K562 (cell line): ENCODE results near the gene ZNF324B. TPM values are rescaled to one million over a fixed set of nuclear protein-coding genes. Genes with fewer than 3 reads are reported as not detected.

Source experiments
- ATAC-seq: fragments of 200-7000 bp; cut with Tn5 transposase; 3 replicates; pipeline ENCODE4 v1.9.1; 2020; ENCODE audit warnings: moderate library complexity
- BruUV-seq: library from RNA; stranded (reverse); fragments of 400-500 nt; replicated peaks from 2 replicates; lab custom pipeline; 2021; lab: Mats Ljungman, UMichigan
- CTCF ChIA-PET: fragments of 300-600 bp; formaldehyde crosslinking; extraction: SDS; loops from one replicate; lab custom pipeline; 2021; ENCODE audit warnings: low intra/inter-chr PET ratio; lab: Yijun Ruan, JAX
- POLR2A ChIA-PET: fragments of 300-600, 350-650 bp; sonication (Branson Sonifier 250); formaldehyde crosslinking; extraction: SDS; loops from one replicate; lab custom pipeline; 2021; ENCODE audit warnings: antibody characterized with exemption, inconsistent platforms; lab: Yijun Ruan, JAX
- DNase-seq, 4 experiments: peaks; one replicate each; pipeline versions ENCODE4 v3.0.0 to v3.0.0-alpha.2; 2011 to 2018; ENCODE audit warnings: low spot score in 3 of 4, mixed read lengths in 3 of 4; ENCODE audit errors: extremely low read depth in 1 of 4
- FAIRE-seq: peaks from 2 replicates; lab custom pipeline; 2011; peaks lifted over from hg19 to GRCh38; lab: Jason Lieb, UNC
- H2AFZ ChIP-seq: 2 replicates; pipeline ENCODE4 v1.6.0; 2011; ENCODE audit warnings: low read depth, low read length, control low read depth, inconsistent platforms
- H3K27ac ChIP-seq: fragments of 200-600 bp; 3 replicates; pipeline ENCODE4 v1.8.0; 2011; ENCODE audit warnings: low read depth, mild to moderate bottlenecking, control low read depth, inconsistent platforms, low read length, moderate library complexity, mixed read lengths; ENCODE audit errors: extremely low read depth
- H3K27me3 ChIP-seq, 2 experiments: fragments of 300-600 bp in 1 of 2; 2 replicates in 1 of 2; 3 replicates in 1 of 2; pipeline versions ENCODE4 v1.6.0 to v1.8.0; 2011; ENCODE audit warnings: inconsistent platforms in 2 of 2, low read length in 2 of 2, mild to moderate bottlenecking in 1 of 2, mixed read lengths in 1 of 2, moderate library complexity in 1 of 2; ENCODE audit not compliant: control insufficient read depth in 2 of 2, insufficient read depth in 2 of 2
- H3K36me3 ChIP-seq: fragments of 300-600 bp; 3 replicates; pipeline ENCODE4 v1.8.0; 2011; ENCODE audit warnings: mild to moderate bottlenecking, low read length, inconsistent platforms; ENCODE audit not compliant: control insufficient read depth, insufficient read depth
- H3K4me1 ChIP-seq, 2 experiments: fragments of 200-600 bp in 1 of 2; replicated peaks in 1 of 2; 2 replicates in 1 of 2; 3 replicates in 1 of 2; pipeline versions ENCODE4 v1.5.1 to v1.8.0; 2011; ENCODE audit warnings: inconsistent platforms in 2 of 2, low read length in 2 of 2, mild to moderate bottlenecking in 1 of 2, mixed read lengths in 1 of 2, moderate library complexity in 1 of 2; ENCODE audit not compliant: control insufficient read depth in 2 of 2, insufficient read depth in 2 of 2
- H3K4me2 ChIP-seq: 2 replicates; pipeline ENCODE4 v1.6.1; 2011; ENCODE audit warnings: low read length, control low read depth, inconsistent platforms, mixed read lengths; ENCODE audit not compliant: insufficient read depth
- H3K4me3 ChIP-seq: fragments of 200-600 bp; sonication (generic), shearing (Covaris generic); 2 replicates; pipeline ENCODE4 v1.5.1; 2016; ENCODE audit warnings: control low read depth, inconsistent platforms
- H3K79me2 ChIP-seq: fragments of 200-600 bp; 3 replicates; pipeline ENCODE4 v1.8.0; 2011; ENCODE audit warnings: low read length, inconsistent platforms; ENCODE audit not compliant: control insufficient read depth, insufficient read depth
- H3K9ac ChIP-seq, 2 experiments: 2 replicates each; pipeline versions ENCODE4 v1.6.0 to v1.6.1; 2011; ENCODE audit warnings: low read depth in 2 of 2, low read length in 2 of 2, control low read depth in 1 of 2, inconsistent platforms in 1 of 2, mild to moderate bottlenecking in 1 of 2, mixed read lengths in 1 of 2; ENCODE audit not compliant: insufficient read depth in 1 of 2
- H3K9me1 ChIP-seq: one replicate; pipeline ENCODE4 v1.6.0; 2011; ENCODE audit warnings: inconsistent platforms, mild to moderate bottlenecking, low read length, moderate library complexity; ENCODE audit not compliant: control insufficient read depth, insufficient read depth
- H3K9me3 ChIP-seq: replicated peaks from 2 replicates; pipeline ENCODE4 v1.5.1; 2011; ENCODE audit warnings: low read depth, low read length, inconsistent platforms; ENCODE audit not compliant: control insufficient read depth, insufficient read depth
- H4K20me1 ChIP-seq: replicated peaks from 2 replicates; pipeline ENCODE4 v1.6.1; 2011; ENCODE audit warnings: low read length, inconsistent platforms, mixed read lengths; ENCODE audit not compliant: control insufficient read depth, insufficient read depth
- IRF2 ChIP-seq: sonication (generic); formaldehyde crosslinking; IDR thresholded peaks from 2 replicates; pipeline ENCODE4 v1.8.1; 2022; ENCODE audit warnings: mild to moderate bottlenecking, missing genetic modification reagents
- MAZ ChIP-seq, 2 experiments: fragments of 450-650 bp in 1 of 2; sonication (generic) in 1 of 2; formaldehyde crosslinking; IDR thresholded peaks in 1 of 2; conservative IDR thresholded peaks in 1 of 2; 2 replicates each; pipeline versions ENCODE4 v1.4.0 to v1.5.0; 2020; ENCODE audit warnings: mild to moderate bottlenecking in 1 of 2, missing genetic modification reagents in 1 of 2
- NR1H2 ChIP-seq: sonication (generic); formaldehyde crosslinking; IDR thresholded peaks from 2 replicates; pipeline ENCODE4 v1.4.0; 2020; ENCODE audit warnings: mild to moderate bottlenecking, missing genetic modification reagents
- NR2C2 ChIP-seq, 2 experiments: fragments of 200-800 bp in 1 of 2; sonication (Bioruptor generic) in 1 of 2; sonication (generic) in 1 of 2; formaldehyde crosslinking in 1 of 2; IDR thresholded peaks; 2 replicates each; pipeline versions ENCODE4 v1.6.1 to v1.8.0; 2016 to 2022; ENCODE audit warnings: mild to moderate bottlenecking in 1 of 2, missing compliant biosample characterization in 1 of 2, missing genetic modification characterization in 1 of 2, missing genetic modification reagents in 1 of 2
- POLR2G ChIP-seq: fragments of 200-400 bp; formaldehyde crosslinking; IDR thresholded peaks from 2 replicates; pipeline ENCODE4 v1.6.1; 2017; ENCODE audit warnings: low read depth, mild to moderate bottlenecking, antibody characterized with exemption, low read length, moderate library complexity
- SOX6 ChIP-seq: fragments of 450-650 bp; IDR thresholded peaks from 2 replicates; pipeline ENCODE4 v1.6.1; 2014; ENCODE audit warnings: mild to moderate bottlenecking
- WGBS: fragments of 100-300 bp; shearing (Covaris generic); methylation state at CpG from one replicate; pipeline ENCODE4 v1.1.6; 2016; ENCODE audit warnings: low coverage, mixed read lengths; ENCODE audit not compliant: insufficient coverage; ENCODE audit errors: missing lambda C conversion rate; 5-methylcytosine and 5-hydroxymethylcytosine counted together
- in situ Hi-C: fragments of 300-500 bp; cut with MboI; formaldehyde crosslinking; loops from 4 replicates; pipeline ENCODE4 v1.15.0; 2018; ENCODE audit warnings: inconsistent platforms, mixed read lengths
- intact Hi-C: fragments of 100-400 bp; cut with micrococcal nuclease; formaldehyde crosslinking; loops from 2 replicates; pipeline ENCODE4 v1.14.2; 2022
- polyA plus RNA-seq, 8 experiments: library from polyadenylated mRNA; depleted of rRNA in 4 of 8; stranded (reverse) in 5 of 8; unstranded in 3 of 8; fragments of >200 nt; fragmentation: Nextera tagmentation in 2 of 8; fragmentation: Illumina TruSeq in 1 of 8; extraction: Ambion mirVana in 2 of 8; extraction: Trizol in 1 of 8; gene quantifications; 2 replicates each; pipeline versions ENCODE4 v1.2.1 to v1.2.3, GENCODE V29; 2011 to 2014; ENCODE audit warnings: inconsistent platforms in 1 of 8, missing spikeins in 1 of 8
- total RNA-seq, 7 experiments: library from RNA; depleted of rRNA in 6 of 7; stranded (reverse); fragments of >200 nt in 6 of 7; fragmentation: Illumina TruSeq in 2 of 7; extraction: Trizol in 2 of 7; gene quantifications; 2 replicates each; pipeline versions ENCODE4 v1.2.1 to v1.2.3, GENCODE V29; 2011 to 2021; ENCODE audit warnings: low replicate concordance in 1 of 7
- TF ChIP-seq, protein P1 (sequence below): fragments of 450-650 bp; IDR thresholded peaks from 2 replicates; pipeline ENCODE4 v1.6.1; 2016; ENCODE audit warnings: borderline replicate concordance
- TF ChIP-seq, protein P2 (sequence below): fragments of 200-800 bp; sonication (Bioruptor generic); IDR thresholded peaks from 2 replicates; pipeline ENCODE4 v1.6.1; 2017; ENCODE audit warnings: missing genetic modification characterization, missing compliant biosample characterization
- TF ChIP-seq, protein P3 (sequence below): fragments of 450-650 bp; IDR thresholded peaks from 2 replicates; pipeline ENCODE4 v1.6.1; 2016; ENCODE audit warnings: mild to moderate bottlenecking
- TF ChIP-seq, protein P4 (sequence below), 3 experiments: IDR thresholded peaks in 2 of 3; conservative IDR thresholded peaks in 1 of 3; 2 replicates each; pipeline ENCODE4 v1.5.1; 2011 to 2012; ENCODE audit warnings: low read length in 3 of 3, mild to moderate bottlenecking in 3 of 3, control low read depth in 2 of 3, improper control_type of control experiment in 1 of 3, inconsistent platforms in 1 of 3, low read depth in 1 of 3, mixed read lengths in 1 of 3, moderate library complexity in 1 of 3; ENCODE audit not compliant: insufficient read depth in 2 of 3

Gene ZNF324B
- total and polyA plus RNA-seq, 9 of the 15 experiments (the other 6 are each of a cell fraction or from before 2014, with no cell fraction given) = 0.20 to 13.5 (median 5.7) TPM

DNA sequence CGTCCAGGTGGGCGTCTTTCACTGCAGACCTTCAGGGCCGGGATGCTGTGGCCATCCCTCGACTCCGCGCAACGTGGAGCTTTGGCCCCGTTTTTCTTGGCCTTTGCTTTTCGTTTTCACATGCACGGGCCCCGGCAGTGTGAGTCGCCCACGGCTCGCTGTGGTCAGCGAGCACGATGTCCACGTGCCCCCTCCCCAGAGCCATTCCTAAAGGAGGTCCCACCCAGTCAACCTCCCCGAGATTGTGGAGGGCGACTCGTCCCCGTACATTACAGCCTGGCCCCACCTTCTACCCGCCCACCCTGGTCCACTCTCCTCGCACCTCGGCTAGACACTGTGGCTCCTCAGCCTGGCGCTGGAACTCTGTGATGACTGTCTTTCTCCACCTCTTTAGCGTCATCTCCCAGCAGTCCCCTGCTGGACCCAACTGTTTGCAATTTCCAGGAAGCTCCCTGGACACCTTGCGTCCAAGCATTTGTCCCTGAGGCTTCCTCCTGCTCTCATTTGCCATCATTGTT lies 25.1 kb downstream of the ZNF324B start (continued):
- TF ChIP-seq MAZ (CRISPR knock-in tag; conservative IDR thresholded peaks at IDR 0.05 in 1 of 2, IDR thresholded peaks at IDR 0.05 in 1 of 2) (no peak), NR1H2 (CRISPR knock-in tag) (no peak; the same call in 1 of the 2 replicates), SOX6 (no peak)
- TF ChIP-seq, protein P1, sequence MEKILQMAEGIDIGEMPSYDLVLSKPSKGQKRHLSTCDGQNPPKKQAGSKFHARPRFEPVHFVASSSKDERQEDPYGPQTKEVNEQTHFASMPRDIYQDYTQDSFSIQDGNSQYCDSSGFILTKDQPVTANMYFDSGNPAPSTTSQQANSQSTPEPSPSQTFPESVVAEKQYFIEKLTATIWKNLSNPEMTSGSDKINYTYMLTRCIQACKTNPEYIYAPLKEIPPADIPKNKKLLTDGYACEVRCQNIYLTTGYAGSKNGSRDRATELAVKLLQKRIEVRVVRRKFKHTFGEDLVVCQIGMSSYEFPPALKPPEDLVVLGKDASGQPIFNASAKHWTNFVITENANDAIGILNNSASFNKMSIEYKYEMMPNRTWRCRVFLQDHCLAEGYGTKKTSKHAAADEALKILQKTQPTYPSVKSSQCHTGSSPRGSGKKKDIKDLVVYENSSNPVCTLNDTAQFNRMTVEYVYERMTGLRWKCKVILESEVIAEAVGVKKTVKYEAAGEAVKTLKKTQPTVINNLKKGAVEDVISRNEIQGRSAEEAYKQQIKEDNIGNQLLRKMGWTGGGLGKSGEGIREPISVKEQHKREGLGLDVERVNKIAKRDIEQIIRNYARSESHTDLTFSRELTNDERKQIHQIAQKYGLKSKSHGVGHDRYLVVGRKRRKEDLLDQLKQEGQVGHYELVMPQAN = no peak; the same call in 1 of the 2 replicates

DNA sequence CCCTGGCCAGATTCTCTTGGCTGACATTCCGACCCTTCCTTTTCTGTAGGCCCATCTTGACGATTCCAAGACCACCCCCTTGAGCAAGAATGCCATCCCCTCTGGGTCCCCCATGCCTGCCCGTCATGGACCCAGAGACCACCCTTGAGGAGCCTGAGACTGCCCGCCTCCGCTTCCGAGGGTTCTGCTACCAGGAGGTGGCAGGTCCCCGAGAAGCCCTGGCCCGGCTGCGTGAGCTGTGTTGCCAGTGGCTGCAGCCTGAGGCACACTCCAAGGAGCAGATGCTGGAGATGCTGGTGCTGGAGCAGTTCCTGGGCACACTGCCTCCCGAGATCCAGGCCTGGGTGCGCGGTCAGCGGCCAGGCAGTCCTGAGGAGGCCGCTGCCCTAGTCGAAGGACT lies 25.7 kb downstream of the ZNF324B start:
- Histone ChIP-seq H4K20me1 (0 out of 2 replicates have a peak, but pooled peaks cover 9% of the 10 kb centered on the region), H3K36me3 (peaks cover 40% of the 10 kb centered on the region; the same call in 2 of the 3 replicates), H3K4me3 (no peak overlapping the region), H3K4me1 (peaks cover 26 to 52% of the 10 kb centered on the region in 2 experiments), H3K9me3 (no peaks in the 10 kb centered on the region), H3K4me2 (peak overlapping the region; percentile 90), H3K9ac (peak overlapping the region; percentile 75 to 90), H3K27me3 (no peaks in the 10 kb centered on the region), H3K79me2 (no peaks in the 10 kb centered on the region), H3K9me1 (no peaks in the 10 kb centered on the region), H2AFZ (no peak overlapping the region), H3K27ac (peak overlapping the region; percentile 92)
- no peak for ATAC-seq
- DNase-seq = no peak
- CTCF ChIA-PET = no interaction called here
- no TSS peak for BruUV-seq
- intact Hi-C loops (loop anchor here (5.0 kb wide), 2 partner anchors 150 to 295 kb away; partner anchors contain the start of genes ZNF274 and ZSCAN22), in situ Hi-C loops (no loop called here)
- POLR2A ChIA-PET = interaction anchor here (1.1 to 1.3 kb wide), 2 partner anchors 74 to 76 kb away, joined by 3 to 4 read pairs; no protein-coding TSS in a partner anchor
- 85% methylated on average over 14 of the region's 15 CpGs for WGBS
- FAIRE-seq = no peak
- TF ChIP-seq, protein P2, sequence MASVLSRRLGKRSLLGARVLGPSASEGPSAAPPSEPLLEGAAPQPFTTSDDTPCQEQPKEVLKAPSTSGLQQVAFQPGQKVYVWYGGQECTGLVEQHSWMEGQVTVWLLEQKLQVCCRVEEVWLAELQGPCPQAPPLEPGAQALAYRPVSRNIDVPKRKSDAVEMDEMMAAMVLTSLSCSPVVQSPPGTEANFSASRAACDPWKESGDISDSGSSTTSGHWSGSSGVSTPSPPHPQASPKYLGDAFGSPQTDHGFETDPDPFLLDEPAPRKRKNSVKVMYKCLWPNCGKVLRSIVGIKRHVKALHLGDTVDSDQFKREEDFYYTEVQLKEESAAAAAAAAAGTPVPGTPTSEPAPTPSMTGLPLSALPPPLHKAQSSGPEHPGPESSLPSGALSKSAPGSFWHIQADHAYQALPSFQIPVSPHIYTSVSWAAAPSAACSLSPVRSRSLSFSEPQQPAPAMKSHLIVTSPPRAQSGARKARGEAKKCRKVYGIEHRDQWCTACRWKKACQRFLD = 0 out of 2 replicates have a peak, but pooled peaks have one; percentile 1
- TF ChIP-seq POLR2G (peak; percentile 60), IRF2 (CRISPR knock-in tag) (no peak), NR2C2 (CRISPR knock-in tag; IDR thresholded peaks at IDR 0.05) (no peak), NR2C2 (tag; IDR thresholded peaks at IDR 0.05) (no peak)
- TF ChIP-seq, protein P3, sequence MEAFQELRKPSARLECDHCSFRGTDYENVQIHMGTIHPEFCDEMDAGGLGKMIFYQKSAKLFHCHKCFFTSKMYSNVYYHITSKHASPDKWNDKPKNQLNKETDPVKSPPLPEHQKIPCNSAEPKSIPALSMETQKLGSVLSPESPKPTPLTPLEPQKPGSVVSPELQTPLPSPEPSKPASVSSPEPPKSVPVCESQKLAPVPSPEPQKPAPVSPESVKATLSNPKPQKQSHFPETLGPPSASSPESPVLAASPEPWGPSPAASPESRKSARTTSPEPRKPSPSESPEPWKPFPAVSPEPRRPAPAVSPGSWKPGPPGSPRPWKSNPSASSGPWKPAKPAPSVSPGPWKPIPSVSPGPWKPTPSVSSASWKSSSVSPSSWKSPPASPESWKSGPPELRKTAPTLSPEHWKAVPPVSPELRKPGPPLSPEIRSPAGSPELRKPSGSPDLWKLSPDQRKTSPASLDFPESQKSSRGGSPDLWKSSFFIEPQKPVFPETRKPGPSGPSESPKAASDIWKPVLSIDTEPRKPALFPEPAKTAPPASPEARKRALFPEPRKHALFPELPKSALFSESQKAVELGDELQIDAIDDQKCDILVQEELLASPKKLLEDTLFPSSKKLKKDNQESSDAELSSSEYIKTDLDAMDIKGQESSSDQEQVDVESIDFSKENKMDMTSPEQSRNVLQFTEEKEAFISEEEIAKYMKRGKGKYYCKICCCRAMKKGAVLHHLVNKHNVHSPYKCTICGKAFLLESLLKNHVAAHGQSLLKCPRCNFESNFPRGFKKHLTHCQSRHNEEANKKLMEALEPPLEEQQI = no peak
- TF ChIP-seq, protein P4, sequence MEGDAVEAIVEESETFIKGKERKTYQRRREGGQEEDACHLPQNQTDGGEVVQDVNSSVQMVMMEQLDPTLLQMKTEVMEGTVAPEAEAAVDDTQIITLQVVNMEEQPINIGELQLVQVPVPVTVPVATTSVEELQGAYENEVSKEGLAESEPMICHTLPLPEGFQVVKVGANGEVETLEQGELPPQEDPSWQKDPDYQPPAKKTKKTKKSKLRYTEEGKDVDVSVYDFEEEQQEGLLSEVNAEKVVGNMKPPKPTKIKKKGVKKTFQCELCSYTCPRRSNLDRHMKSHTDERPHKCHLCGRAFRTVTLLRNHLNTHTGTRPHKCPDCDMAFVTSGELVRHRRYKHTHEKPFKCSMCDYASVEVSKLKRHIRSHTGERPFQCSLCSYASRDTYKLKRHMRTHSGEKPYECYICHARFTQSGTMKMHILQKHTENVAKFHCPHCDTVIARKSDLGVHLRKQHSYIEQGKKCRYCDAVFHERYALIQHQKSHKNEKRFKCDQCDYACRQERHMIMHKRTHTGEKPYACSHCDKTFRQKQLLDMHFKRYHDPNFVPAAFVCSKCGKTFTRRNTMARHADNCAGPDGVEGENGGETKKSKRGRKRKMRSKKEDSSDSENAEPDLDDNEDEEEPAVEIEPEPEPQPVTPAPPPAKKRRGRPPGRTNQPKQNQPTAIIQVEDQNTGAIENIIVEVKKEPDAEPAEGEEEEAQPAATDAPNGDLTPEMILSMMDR (IDR thresholded peaks at IDR 0.05 in 2 of 3, conservative IDR thresholded peaks at IDR 0.05 in 1 of 3; ENCODE audit: insufficient read depth in 2 of 3, low read depth in 1 of 3, low read length in 3 of 3) = no peak
